GM12801 (cell line): ENCODE data around the gene ACOT9.

Source experiments
- TF ChIP-seq, protein P1 (sequence below): IDR thresholded peaks from one replicate; pipeline ENCODE4 v1.5.1; 2011; ENCODE audit warnings: control low read depth; ENCODE audit not compliant: insufficient read length; ENCODE audit errors: extremely low read depth

ACOT9 gene

DNA sequence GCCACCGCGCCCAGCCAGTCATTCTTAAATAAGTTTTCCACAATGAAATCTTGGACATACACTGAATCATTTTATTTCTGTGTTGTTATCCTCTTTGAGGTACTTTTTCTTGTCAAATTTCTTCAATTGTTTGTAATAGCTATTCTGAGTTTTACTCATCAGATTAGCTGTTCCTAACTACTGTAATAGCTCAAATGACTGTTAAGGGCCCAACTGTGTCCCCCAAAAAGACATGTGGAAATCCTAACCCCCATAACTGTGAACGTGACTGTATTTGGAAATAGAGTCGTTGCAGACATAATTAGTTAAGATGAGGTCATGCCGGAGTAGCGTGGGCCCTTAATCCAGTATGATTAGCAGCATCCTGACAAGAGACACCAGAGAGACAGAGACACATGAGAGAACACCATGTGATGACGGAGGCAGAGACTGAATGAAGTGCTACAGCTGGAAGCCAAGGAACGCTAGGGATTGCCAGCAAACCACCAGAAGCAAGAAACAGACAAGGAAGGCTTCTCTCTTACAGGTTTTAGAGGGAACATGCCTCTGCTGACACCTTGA is 22.9 kb downstream of the ACOT9 start:
- TF ChIP-seq, protein P1, sequence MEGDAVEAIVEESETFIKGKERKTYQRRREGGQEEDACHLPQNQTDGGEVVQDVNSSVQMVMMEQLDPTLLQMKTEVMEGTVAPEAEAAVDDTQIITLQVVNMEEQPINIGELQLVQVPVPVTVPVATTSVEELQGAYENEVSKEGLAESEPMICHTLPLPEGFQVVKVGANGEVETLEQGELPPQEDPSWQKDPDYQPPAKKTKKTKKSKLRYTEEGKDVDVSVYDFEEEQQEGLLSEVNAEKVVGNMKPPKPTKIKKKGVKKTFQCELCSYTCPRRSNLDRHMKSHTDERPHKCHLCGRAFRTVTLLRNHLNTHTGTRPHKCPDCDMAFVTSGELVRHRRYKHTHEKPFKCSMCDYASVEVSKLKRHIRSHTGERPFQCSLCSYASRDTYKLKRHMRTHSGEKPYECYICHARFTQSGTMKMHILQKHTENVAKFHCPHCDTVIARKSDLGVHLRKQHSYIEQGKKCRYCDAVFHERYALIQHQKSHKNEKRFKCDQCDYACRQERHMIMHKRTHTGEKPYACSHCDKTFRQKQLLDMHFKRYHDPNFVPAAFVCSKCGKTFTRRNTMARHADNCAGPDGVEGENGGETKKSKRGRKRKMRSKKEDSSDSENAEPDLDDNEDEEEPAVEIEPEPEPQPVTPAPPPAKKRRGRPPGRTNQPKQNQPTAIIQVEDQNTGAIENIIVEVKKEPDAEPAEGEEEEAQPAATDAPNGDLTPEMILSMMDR = no peak

DNA sequence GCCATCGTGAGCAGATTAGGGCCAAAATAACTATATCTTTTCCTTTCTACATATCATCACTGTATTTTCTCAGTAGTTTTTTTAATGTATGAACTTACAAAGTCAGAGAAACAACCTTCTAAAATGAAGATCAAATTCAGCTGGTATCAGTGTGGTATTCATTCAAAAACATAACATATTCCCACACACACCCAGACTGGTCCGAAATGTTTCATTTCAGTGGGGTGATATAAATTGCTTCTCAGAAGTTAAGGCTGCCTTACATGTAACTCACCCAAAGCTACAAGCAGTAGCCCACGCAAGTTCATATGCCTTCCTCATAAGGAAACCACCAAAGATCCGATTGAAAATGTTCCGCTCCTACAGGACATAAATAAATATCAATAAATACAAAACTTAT is 37.8 kb downstream of the ACOT9 start:
- TF ChIP-seq, protein P1 = no peak

DNA sequence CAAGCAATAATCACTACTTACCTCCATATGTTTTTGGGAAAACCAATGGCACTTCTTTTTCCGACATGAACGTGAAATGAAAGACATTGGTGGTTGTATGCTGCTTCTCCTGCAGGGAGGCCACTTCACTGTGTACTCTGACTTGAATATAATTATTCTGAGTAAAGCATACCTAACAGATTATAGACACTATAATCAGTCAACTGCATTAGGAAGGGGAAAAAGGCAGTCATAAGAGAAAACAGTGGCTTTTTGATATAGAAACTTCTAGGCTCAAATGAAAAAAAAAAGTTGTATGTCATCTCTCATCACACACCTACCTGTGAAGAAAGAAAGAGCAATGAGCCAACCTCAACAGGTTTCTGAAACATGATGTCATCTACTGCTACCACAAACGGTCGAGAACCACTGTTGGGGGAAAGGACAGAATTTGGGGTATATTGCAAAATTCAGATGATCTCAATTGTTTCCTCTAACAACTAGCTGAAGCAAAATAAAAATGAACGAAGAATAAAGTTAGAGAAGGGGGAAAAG is 38.3 kb downstream of the ACOT9 start:
- TF ChIP-seq, protein P1 = no peak

DNA sequence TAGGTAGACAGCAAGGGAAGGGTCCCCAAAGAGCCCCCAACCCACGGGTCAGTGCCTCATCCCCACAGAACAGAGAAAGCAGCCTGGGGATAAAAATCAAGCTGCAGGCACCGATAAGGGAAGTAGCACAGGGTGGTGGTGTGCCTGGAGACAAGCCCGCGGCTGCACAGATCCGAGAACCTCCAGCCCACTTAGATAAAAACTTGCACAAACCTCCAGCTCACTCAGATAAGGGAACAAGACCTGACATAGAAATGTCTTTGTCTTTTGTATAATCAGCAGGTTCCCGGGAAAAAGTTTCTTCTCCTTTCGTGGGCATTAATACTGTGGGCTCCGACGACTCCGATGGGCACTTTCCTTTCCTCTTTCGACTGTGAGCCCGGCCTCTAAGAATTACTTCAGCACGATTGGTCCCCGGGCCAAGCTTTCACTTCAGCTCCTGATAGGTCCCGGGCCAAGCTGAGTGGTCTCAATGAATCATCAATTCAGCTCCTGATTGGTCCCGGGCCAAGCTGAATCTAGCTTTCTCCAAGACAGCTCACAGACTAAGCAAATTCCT is 43.4 kb downstream of the ACOT9 start:
- TF ChIP-seq, protein P1 = no peak

DNA sequence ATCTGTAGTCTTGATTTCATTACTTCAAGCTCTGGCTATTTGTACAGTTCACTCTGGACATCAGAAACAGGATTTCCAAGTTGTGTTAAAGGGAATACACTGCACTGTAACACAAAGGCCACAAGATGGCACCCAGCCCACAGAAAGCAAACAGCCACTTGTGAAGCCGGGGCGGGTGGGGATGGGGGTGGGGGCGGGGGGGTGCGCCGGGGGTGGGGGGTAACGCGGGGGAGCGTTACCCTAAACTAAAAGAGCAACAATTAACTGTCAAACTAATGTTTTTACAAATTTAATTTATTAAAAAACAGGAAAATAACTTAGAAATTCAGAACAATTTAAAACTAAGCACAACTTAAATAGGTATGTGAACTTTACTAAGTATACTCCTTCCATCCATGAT is 48.5 kb downstream of the ACOT9 start:
- TF ChIP-seq, protein P1 = no peak

DNA sequence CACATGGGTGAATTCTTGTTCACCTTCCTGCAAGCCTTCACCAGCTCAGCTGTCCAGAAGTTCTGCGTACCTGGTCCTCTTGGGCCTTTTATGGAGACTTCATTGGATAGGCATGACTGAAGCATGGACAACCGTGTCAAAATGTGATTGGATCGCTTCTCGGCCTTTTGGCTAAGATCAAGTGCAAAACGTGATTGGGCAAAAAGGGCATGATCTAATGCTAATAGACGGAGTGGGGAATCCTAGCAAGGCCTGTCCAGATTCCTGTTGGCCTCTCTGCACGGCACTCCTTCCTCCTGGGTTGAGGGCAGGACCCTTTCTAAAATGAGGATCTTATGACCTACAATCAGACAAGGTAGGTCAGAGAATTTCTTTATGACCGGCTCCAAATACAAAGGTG is 50.9 kb downstream of the ACOT9 start:
- TF ChIP-seq, protein P1 = no peak

DNA sequence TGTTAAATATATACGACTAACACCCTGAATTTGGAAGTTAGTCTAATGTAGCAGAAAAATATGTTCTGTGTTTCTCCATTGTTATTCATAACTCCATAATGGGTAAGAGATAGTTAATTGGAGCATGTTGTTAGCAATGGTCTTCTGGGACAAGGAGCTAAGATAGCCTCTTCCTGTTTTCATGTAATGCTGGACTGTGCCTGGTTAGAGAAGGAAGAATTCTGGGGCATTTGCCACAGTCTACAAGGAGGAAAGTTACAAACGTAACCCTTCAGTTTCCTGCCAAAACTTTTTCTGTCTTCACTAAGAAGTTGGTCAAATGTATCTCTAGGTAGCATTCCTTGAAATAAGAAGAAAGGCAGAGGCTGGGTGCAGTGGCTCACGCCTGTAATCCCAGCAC is 70.0 kb downstream of the ACOT9 start:
- TF ChIP-seq, protein P1 = no peak
